GM12872 (cell line): Measurements from ENCODE around the gene SVEP1.

Experiments used
- TF ChIP-seq, protein P1 (sequence below): IDR thresholded peaks from 3 replicates; pipeline ENCODE4 v1.5.1; 2011; ENCODE audit warnings: low read depth, mild to moderate bottlenecking, low read length, moderate library complexity; ENCODE audit not compliant: insufficient read depth

The SVEP1 gene

DNA sequence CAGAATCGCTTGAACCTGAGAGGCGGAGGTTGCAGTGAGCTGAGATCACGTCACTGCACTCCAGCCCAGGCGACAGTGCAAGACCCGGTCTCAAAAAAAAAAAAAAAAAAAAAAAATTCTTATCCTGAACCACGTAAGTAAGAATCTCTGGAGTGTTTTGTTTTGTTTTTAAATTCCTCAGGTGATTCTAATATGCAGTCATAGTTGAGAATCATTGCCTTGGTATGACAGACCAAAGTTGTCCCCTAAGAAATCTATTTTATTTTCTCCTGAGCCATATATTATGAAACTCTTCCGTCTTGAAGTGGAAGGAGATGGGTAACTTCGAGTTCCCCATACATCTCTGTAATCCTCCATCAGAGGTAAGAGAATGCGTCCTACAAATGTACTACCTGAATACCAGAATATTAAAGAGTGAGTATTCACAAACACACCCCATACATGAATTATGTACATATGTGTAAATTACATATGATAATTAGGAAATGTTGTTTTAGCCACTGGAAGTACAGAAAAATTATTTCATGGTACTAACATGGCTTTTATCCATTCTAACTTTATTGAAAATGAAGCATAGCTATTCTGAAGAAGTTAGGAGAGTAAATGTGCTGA, 26.7 kb upstream of the SVEP1 start:
- TF ChIP-seq, protein P1, sequence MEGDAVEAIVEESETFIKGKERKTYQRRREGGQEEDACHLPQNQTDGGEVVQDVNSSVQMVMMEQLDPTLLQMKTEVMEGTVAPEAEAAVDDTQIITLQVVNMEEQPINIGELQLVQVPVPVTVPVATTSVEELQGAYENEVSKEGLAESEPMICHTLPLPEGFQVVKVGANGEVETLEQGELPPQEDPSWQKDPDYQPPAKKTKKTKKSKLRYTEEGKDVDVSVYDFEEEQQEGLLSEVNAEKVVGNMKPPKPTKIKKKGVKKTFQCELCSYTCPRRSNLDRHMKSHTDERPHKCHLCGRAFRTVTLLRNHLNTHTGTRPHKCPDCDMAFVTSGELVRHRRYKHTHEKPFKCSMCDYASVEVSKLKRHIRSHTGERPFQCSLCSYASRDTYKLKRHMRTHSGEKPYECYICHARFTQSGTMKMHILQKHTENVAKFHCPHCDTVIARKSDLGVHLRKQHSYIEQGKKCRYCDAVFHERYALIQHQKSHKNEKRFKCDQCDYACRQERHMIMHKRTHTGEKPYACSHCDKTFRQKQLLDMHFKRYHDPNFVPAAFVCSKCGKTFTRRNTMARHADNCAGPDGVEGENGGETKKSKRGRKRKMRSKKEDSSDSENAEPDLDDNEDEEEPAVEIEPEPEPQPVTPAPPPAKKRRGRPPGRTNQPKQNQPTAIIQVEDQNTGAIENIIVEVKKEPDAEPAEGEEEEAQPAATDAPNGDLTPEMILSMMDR, result no peak

DNA sequence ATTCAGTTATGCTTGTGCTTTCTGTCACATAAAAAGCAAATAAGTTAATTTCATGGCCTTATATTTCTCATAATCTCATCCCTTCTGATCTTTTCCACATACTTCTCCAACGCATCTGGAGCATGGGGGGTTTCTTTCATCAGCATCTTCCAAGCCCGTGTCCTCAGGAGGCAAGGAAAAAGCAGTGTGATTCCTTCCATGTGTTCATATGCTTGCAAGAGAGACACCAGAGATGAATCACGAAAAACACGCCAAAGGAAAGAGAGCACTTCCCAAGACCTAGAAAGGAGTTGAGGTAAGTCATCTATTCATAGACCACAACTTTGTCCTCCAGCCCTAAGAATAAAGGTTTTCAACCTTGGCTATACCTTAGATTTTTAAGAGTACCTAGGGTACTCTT, 26.0 kb upstream of the SVEP1 start:
- TF ChIP-seq, protein P1, result no peak

DNA sequence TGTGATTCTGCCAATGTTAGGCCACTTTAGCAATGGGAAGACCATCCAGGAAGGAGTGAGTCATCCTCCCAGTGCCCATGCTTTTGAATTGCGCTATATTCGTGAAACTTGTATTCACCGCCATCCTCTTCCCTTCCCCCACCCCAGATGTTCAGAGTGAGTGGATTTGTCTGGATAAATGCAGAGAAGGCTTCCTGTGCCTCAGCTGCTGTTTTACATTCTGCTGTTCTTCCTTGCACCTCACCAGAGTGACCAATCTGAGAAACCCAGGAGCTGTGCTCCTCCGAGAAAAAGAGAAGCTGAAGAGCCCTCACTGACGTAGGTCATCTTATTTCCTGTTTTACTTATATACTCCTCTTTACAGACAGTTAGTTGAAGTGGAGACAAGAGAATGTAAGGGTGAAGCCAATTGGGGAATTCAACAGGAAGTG, 24.6 kb upstream of the SVEP1 start:
- TF ChIP-seq, protein P1, result no peak

DNA sequence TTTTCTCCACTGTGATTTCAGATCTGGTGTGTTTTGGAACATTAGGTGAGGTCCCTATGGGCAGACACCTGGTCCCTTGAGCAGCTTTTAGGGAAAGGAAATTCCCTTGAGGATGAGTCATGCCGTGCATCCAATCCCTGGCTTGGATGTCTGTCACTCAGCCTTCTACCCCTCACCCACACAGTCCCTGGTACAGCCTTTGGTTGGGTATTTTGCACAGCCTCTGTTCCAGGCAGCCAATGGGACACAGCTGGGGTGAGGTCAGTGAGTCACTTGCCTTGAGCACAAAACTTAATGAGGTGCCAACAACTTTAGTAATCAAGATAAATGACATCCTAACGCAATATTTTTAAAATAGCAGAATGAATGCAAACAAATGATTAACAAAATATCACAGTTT, 22.7 kb upstream of the SVEP1 start:
- TF ChIP-seq, protein P1, result no peak

DNA sequence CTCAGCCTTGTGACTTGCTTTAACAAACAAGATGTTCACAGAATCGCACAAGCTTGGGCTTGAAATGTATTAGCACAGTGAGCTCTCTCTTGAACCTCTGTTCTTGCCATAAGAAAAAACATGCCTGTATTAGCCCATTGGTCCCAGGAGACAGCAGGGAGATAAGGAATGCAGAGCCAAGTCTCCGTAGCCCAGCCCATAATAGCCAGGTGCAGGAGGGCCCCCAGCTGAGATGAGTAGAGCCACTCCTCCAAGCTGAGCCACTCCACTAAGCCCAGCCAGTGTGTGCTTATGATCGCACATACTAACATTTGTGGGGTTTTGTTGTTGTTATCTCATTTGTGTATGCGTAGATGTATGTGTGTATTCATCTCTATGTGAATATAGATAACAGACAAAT, 21.6 kb upstream of the SVEP1 start:
- TF ChIP-seq, protein P1, result no peak

DNA sequence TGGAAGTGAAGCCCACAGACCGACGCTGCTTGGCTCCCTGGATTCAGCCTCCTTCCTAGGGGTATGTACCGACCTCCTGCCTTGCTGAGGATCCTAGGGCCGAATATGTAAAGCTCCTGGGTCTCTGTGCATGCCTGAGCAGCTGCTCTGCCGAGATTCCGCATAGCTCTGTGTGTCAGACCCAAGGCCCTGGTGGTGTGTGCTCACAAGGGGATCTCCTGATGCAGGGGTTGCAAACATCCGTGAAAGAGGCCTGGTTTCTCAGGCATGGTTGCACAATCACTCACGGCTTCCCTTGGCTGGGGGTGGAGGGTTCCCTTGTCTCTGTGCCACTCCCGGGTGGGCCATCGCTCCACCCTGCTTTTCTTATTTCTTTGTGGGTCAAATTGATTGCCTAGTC, 19.9 kb upstream of the SVEP1 start:
- TF ChIP-seq, protein P1, result no peak

DNA sequence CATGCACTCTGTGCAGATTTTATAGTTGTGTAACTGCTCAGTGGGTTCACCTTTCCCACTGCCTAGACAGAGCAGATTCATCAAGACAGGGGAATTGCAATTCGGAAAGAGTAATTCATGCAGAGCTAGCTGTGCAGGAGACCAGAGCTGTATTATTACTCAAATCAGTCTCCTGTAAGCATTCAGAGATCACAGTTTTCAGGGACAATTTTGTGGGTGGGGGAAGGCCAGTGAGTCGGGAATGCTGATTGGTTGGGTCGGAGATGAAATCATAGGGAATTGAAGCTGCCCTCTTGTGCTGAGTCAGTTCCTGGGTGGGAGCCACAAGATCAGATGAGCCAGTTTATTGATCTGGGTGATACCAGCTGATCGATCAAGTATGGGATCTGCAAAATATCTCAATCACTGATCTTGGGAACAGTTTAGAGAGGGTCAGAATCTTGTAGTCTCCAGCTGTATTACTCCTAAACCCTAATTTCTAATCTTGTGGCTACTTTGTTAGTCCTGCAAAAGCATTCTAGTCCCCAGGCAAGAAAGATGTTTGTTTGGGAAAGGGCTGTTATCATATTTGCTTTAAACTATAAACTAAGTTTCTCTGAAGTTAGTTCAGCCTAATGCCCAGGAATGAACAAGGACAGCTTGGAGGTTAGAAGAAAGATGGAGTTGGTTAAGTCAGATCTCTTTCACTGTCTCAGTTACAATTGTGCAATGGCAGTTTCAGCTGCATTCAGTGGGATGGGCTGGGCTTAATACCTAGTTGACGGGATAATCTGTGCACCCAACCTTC, 12.7 kb upstream of the SVEP1 start:
- TF ChIP-seq, protein P1, result no peak
